Tibial nerve (tissue), 4 donors: ENCODE results near the gene YLPM1. TPM values are rescaled to one million over a fixed set of nuclear protein-coding genes. Genes with fewer than 3 reads are reported as not detected.

Source experiments
- DNase-seq, 2 donors: peaks; one replicate each; pipeline ENCODE4 v3.0.0-alpha.2; 2019; ENCODE audit warnings: low spot score in 2 of 2
- H3K27ac ChIP-seq, 4 donors: fragments of 200-600 bp; sonication (generic) in 3 of 4; one replicate each; pipeline ENCODE4 v1.5.1; 2017 to 2019; ENCODE audit warnings: mild to moderate bottlenecking in 1 of 4
- H3K27me3 ChIP-seq, 2 donors: fragments of 200-600 bp; sonication (generic) in 1 of 2; one replicate each; pipeline versions ENCODE4 v1.5.1 to v1.6.0; 2017 to 2019
- H3K36me3 ChIP-seq, 3 donors: fragments of 200-600 bp; sonication (generic); one replicate each; pipeline ENCODE4 v1.5.1; 2018 to 2019
- H3K4me1 ChIP-seq, 4 donors: fragments of 200-600 bp; sonication (generic) in 3 of 4; one replicate each; pipeline ENCODE4 v1.5.1; 2017 to 2019
- H3K4me3 ChIP-seq, 4 donors: fragments of 200-600 bp; sonication (generic) in 3 of 4; one replicate each; pipeline ENCODE4 v1.5.1; 2017 to 2019; ENCODE audit warnings: mild to moderate bottlenecking in 1 of 4, moderate library complexity in 1 of 4
- H3K9me3 ChIP-seq, 4 donors: fragments of 200-600 bp; sonication (generic) in 3 of 4; one replicate each; pipeline ENCODE4 v1.5.1; 2017 to 2019
- CTCF ChIP-seq, 5 experiments: fragments of 200-600 bp in 3 of 5; fragments of 450-650 bp in 2 of 5; sonication (generic) in 3 of 5; IDR thresholded peaks; one replicate each; pipeline ENCODE4 v1.5.1; 2016 to 2019; ENCODE audit warnings: antibody characterized with exemption in 5 of 5, mild to moderate bottlenecking in 3 of 5, moderate library complexity in 2 of 5
- EP300 ChIP-seq, 2 donors: sonication (generic); formaldehyde crosslinking; IDR thresholded peaks; one replicate each; pipeline ENCODE4 v1.6.1; 2017; ENCODE audit warnings: antibody characterized with exemption in 2 of 2, mild to moderate bottlenecking in 1 of 2
- POLR2A ChIP-seq, 2 donors: fragments of 450-650 bp; IDR thresholded peaks; one replicate each; pipeline ENCODE4 v1.6.1; 2017; ENCODE audit warnings: antibody characterized with exemption in 2 of 2, mild to moderate bottlenecking in 2 of 2, moderate library complexity in 2 of 2
- WGBS, 2 donors: methylation state at CpG; one replicate each; pipeline ENCODE4 v1.1.5; 2018; 5-methylcytosine and 5-hydroxymethylcytosine counted together
- total RNA-seq, 4 donors: library from RNA; depleted of rRNA; stranded (reverse); fragments of >200 nt; gene quantifications; one replicate each; pipeline ENCODE4 v1.1.0, GENCODE V29; 2016

Gene YLPM1
- total RNA-seq, 4 donors from 2014 or later = 66.9 to 76.6 (median 72.1) TPM

GRCh38 chr14:74821267-74821915 is 58.3 kb downstream of the YLPM1 start:
- TF ChIP-seq CTCF (IDR thresholded peaks at IDR 0.05) = no peak
- no peak for TF ChIP-seq POLR2A (IDR thresholded peaks at IDR 0.05)
- no peak for TF ChIP-seq EP300 (IDR thresholded peaks at IDR 0.05)
- 92 to 93% methylated on average over 5 of the region's 5 CpGs for WGBS, 2 donors
- Histone ChIP-seq H3K36me3 (peaks cover 2 to 60% (median 24%) of the 10 kb centered on the region in 3 donors), H3K27ac (no peak overlapping the region), H3K9me3 (no peaks in the 10 kb centered on the region), H3K27me3 (no peaks in the 10 kb centered on the region), H3K4me3 (no peak overlapping the region), H3K4me1 (no peaks in the 10 kb centered on the region)
- DNase-seq = no peak

- H3K4me3 ChIP-seq = no peak overlapping the region
- TF ChIP-seq EP300 (IDR thresholded peaks at IDR 0.05) (no peak), POLR2A (IDR thresholded peaks at IDR 0.05) (no peak), CTCF (IDR thresholded peaks at IDR 0.05) (no peak)
- no peak for DNase-seq
- peaks cover 2 to 47% (median 13%) of the 10 kb centered on the region in 3 donors for H3K36me3 ChIP-seq
- no peaks in the 10 kb centered on the region for H3K9me3 ChIP-seq
- 87 to 88% methylated on average over 2 of the region's 2 CpGs for WGBS, 2 donors
- no peak overlapping the region for H3K27ac ChIP-seq
- no peaks in the 10 kb centered on the region for H3K27me3 ChIP-seq
- no peaks in the 10 kb centered on the region for H3K4me1 ChIP-seq
Observed at GRCh38 chr14:74824997-74825396, 61.9 kb downstream of the YLPM1 start.

- peaks cover 2 to 47% (median 4%) of the 10 kb centered on the region in 3 donors for H3K36me3 ChIP-seq
- TF ChIP-seq CTCF (IDR thresholded peaks at IDR 0.05) (no peak), EP300 (IDR thresholded peaks at IDR 0.05) (no peak), POLR2A (IDR thresholded peaks at IDR 0.05) (no peak)
- H3K4me1 ChIP-seq = no peaks in the 10 kb centered on the region
Observed at GRCh38 chr14:74826574-74826973, 63.5 kb downstream of the YLPM1 start.

GRCh38 chr14:74829251-74829650 is 66.1 kb downstream of the YLPM1 start:
- peaks cover 0 to 39% (median 4%) of the 10 kb centered on the region in 3 donors for H3K36me3 ChIP-seq
- no peak for DNase-seq
- no peak overlapping the region for H3K27ac ChIP-seq
- no peaks in the 10 kb centered on the region for H3K27me3 ChIP-seq
- 88 to 93% methylated on average over 5 of the region's 5 CpGs for WGBS, 2 donors
- no peaks in the 10 kb centered on the region for H3K4me1 ChIP-seq
- TF ChIP-seq CTCF (IDR thresholded peaks at IDR 0.05) (no peak), POLR2A (IDR thresholded peaks at IDR 0.05) (no peak), EP300 (IDR thresholded peaks at IDR 0.05) (no peak)
- H3K9me3 ChIP-seq = no peaks in the 10 kb centered on the region
- H3K4me3 ChIP-seq = no peak overlapping the region

More at GRCh38 chr14:74826574-74826973, 63.5 kb downstream of the YLPM1 start:
- Histone ChIP-seq H3K9me3 (no peaks in the 10 kb centered on the region), H3K4me3 (no peak overlapping the region), H3K27me3 (no peaks in the 10 kb centered on the region), H3K27ac (no peak overlapping the region)
- no peak for DNase-seq

- Histone ChIP-seq H3K4me1 (peaks cover 0 to 15% (median 5%) of the 10 kb centered on the region in 4 donors), H3K36me3 (peaks cover 0 to 51% (median 4%) of the 10 kb centered on the region in 3 donors), H3K27ac (no peak overlapping the region), H3K27me3 (no peaks in the 10 kb centered on the region), H3K4me3 (no peak overlapping the region), H3K9me3 (no peaks in the 10 kb centered on the region)
- DNase-seq = no peak
- 83 to 88% methylated on average over 4 of the region's 4 CpGs for WGBS, 2 donors
- TF ChIP-seq POLR2A (IDR thresholded peaks at IDR 0.05) (no peak), EP300 (IDR thresholded peaks at IDR 0.05) (no peak), CTCF (IDR thresholded peaks at IDR 0.05) (no peak)
Observed at GRCh38 chr14:74832849-74833248, 69.7 kb downstream of the YLPM1 start.
